LNCaP clone FGC (cell line): ENCODE results near the gene SRPK3.

Experiments
- DNase-seq: peaks from one replicate; pipeline ENCODE4 v3.0.0-alpha.2; 2011; ENCODE audit warnings: low read depth
- H3K4me3 ChIP-seq: 2 replicates; pipeline ENCODE4 v1.5.1; 2011; ENCODE audit warnings: mild to moderate bottlenecking, low read depth, low read length, control low read depth
- CTCF ChIP-seq: IDR thresholded peaks from 2 replicates; pipeline ENCODE4 v1.5.1; 2012; ENCODE audit warnings: mild to moderate bottlenecking; ENCODE audit not compliant: control insufficient read depth, insufficient read depth; ENCODE audit errors: extremely low read depth

Gene SRPK3

DNA sequence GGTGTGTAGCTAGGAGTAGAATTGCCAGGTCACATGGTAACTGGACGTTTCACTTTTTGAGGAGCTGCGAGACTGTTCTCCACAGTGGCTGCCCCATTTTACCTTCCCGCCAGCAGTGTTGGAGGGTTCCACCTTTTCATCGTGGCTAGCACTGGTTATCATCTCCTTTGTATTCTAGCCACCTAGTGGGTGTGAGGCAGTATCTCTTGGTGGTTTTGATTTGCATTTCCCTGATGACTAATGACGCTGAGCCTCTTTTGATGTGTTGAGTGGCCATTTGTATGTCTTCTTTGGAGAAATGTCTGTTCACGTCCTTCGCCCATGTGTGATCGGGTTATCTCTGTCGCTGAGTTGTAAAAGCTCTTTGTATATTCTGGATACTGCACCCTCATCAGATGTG lies 45.6 kb upstream of the SRPK3 start:
- no peak for DNase-seq
- TF ChIP-seq CTCF, result no peak
- no peak overlapping the region for H3K4me3 ChIP-seq

- no peak for TF ChIP-seq CTCF
- no peak for DNase-seq
- H3K4me3 ChIP-seq, result no peak overlapping the region
These were observed 44.6 kb upstream of the SRPK3 start for GRCh38 chrX:153736071-153736820.

DNA sequence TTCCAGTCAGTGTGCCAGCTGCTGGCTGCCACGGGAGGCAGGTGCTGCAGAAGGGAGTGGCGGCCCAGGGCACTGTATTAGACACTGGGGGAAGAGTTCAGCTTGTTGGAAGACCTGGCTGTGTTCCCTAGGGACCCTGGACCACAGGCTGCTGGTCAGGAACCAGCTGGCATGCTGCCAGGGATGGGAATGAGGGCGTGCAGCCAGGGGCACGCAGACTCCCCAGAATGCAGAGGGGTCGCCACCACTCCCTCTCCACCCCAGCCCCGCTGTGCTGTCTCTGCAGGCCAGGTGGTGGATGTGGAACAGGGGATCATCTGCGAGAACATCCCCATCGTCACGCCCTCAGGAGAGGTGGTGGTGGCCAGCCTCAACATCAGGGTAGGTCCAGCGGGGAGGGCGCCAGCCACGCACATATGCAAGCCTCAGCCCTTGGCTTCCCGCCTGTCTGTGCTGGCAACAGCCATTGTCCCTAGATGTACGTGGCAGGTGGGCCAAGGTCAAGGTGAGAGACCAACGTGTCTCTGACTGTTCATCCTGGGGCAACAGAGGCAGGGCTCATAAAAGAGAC lies 43.9 kb upstream of the SRPK3 start:
- DNase-seq, result no peak
- H3K4me3 ChIP-seq, result no peak overlapping the region
- TF ChIP-seq CTCF, result no peak

- TF ChIP-seq CTCF, result no peak
- no peak overlapping the region for H3K4me3 ChIP-seq
- no peak for DNase-seq
These were observed 42.7 kb upstream of the SRPK3 start for GRCh38 chrX:153738056-153738605.

DNA sequence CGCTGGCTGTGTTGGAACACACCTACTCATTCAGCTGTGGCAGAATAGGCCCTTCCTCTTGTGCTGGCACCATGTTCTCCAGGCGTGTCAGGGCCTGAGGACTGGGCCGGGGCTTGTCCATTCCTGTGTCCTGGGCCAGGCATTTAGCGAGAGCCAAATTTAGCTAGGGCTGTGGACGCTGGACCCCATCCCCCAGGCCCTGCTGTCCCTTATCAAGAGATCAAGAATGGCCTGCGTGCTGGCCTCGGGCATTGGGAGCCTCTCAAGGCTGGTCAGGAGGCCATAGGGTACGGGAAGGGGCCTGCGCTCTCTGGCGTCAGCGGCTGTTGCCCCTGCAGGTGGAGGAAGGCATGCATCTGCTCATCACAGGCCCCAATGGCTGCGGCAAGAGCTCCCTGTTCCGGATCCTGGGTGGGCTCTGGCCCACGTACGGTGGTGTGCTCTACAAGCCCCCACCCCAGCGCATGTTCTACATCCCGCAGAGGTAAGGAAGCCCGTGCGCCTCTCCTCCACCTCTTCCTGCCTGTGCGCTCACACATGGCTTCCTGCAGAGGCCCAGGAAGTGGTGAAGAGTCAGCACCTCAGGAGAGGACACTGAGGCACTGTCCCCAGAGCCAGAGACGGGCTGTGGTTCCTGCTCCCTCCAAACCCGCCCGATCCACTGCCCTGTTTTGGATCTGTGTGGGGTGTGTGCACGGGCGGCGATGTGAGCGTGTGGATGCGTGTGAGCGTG lies 40.9 kb upstream of the SRPK3 start:
- no peak overlapping the region for H3K4me3 ChIP-seq
- DNase-seq, result no peak
- no peak for TF ChIP-seq CTCF

DNA sequence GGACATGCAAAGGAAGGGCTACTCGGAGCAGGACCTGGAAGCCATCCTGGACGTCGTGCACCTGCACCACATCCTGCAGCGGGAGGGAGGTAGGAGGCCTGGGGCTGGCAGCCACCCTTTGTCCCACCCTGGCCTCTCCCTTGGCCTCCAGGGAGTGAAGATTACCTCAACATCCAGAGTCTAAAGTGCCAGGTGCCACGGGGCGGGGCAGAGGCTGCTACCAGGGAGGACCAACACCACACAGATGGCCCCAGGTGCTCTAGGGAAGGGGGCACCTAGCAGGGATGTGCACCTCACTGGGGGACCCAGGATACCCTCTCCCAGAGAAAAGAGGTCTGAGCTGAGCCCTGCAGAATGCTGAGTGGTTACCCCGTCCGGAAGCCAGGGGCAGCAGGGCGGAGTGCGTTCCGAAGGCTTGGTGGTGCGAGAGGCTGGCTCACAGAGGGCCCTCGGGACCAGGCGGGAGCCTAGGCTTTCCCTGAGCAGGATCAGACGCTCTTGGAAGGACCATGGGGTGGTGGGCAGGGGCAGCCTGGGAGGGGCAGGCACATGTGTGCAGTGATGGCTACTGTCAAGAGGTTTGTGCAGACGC lies 40.1 kb upstream of the SRPK3 start:
- DNase-seq, result no peak
- no peak overlapping the region for H3K4me3 ChIP-seq
- no peak for TF ChIP-seq CTCF
